OCI-LY7 (cell line): ENCODE measurements around the gene SOS1. TPM values are rescaled to one million over a fixed set of nuclear protein-coding genes. Genes with fewer than 3 reads are reported as not detected.
A peak's percentile ranks its signal among the peaks of the same experiment; 100 is the strongest.

Experiments used
- BruUV-seq: library from RNA; stranded (reverse); fragments of 400-500 nt; replicated peaks from 2 replicates; lab custom pipeline; 2021; lab: Mats Ljungman, UMichigan
- CTCF ChIA-PET: fragments of 300-600 bp; sonication (Branson Sonifier 250); formaldehyde crosslinking; loops from one replicate; lab custom pipeline; 2022; ENCODE audit warnings: antibody characterized with exemption; ENCODE audit not compliant: unreplicated experiment; lab: Charles Lee
- POLR2A ChIA-PET: fragments of 300-600 bp; sonication (Branson Sonifier 250); formaldehyde crosslinking; loops from one replicate; lab custom pipeline; 2022; ENCODE audit warnings: antibody characterized with exemption; lab: Charles Lee
- DNase-seq: peaks from one replicate; pipeline ENCODE4 v3.0.0-alpha.2; 2015; ENCODE audit warnings: low spot score
- H2AFZ ChIP-seq: fragments of 200-600 bp; sonication (generic), shearing (Covaris generic); 2 replicates; pipeline ENCODE4 v1.6.1; 2014; ENCODE audit warnings: mild to moderate bottlenecking, antibody characterized with exemption, low read length, moderate library complexity
- H3K27ac ChIP-seq: fragments of 200-600 bp; sonication (generic); 2 replicates; pipeline ENCODE4 v1.5.1; 2014; ENCODE audit warnings: mixed run types, low read depth, mild to moderate bottlenecking, moderate library complexity, low read length, inconsistent platforms; ENCODE audit not compliant: poor library complexity, severe bottlenecking
- H3K36me3 ChIP-seq: fragments of 200-600 bp; sonication (generic); 2 replicates; pipeline ENCODE4 v1.6.1; 2014; ENCODE audit warnings: mild to moderate bottlenecking, antibody characterized with exemption, low read length, moderate library complexity, mixed read lengths; ENCODE audit not compliant: insufficient read depth
- H3K4me1 ChIP-seq: fragments of 200-600 bp; sonication (generic); 2 replicates; pipeline ENCODE4 v1.5.1; 2014; ENCODE audit warnings: mild to moderate bottlenecking, low read length; ENCODE audit not compliant: insufficient read depth, poor library complexity, severe bottlenecking
- H3K4me2 ChIP-seq: fragments of 200-600 bp; sonication (generic); 2 replicates; pipeline ENCODE4 v1.6.1; 2014; ENCODE audit warnings: mild to moderate bottlenecking, low read length
- H3K4me3 ChIP-seq: fragments of 200-600 bp; sonication (generic); 2 replicates; pipeline ENCODE4 v1.5.1; 2014; ENCODE audit warnings: mild to moderate bottlenecking, low read depth, low read length; ENCODE audit not compliant: poor library complexity, severe bottlenecking
- H3K79me2 ChIP-seq: fragments of 200-600 bp; sonication (generic); 2 replicates; pipeline ENCODE4 v1.6.1; 2016; ENCODE audit warnings: low read depth, mild to moderate bottlenecking, low read length, moderate library complexity, mixed read lengths; ENCODE audit not compliant: insufficient read depth
- H3K9me2 ChIP-seq: fragments of 200-600 bp; sonication (generic); 2 replicates; pipeline ENCODE4 v1.6.1; 2016; ENCODE audit warnings: mild to moderate bottlenecking, low read length, mixed read lengths; ENCODE audit not compliant: insufficient read depth
- H3K9me3 ChIP-seq: fragments of 200-600 bp; sonication (generic); 2 replicates; pipeline ENCODE4 v1.6.1; 2014; ENCODE audit warnings: mild to moderate bottlenecking, mixed run types, low read length, mixed read lengths
- H4K20me1 ChIP-seq: fragments of 200-600 bp; sonication (generic); 2 replicates; pipeline ENCODE4 v1.6.1; 2014; ENCODE audit warnings: mild to moderate bottlenecking, antibody characterized with exemption, low read length, moderate library complexity, mixed read lengths; ENCODE audit not compliant: insufficient read depth
- CTCF ChIP-seq: fragments of 200-600 bp; sonication (generic); conservative IDR thresholded peaks from 2 replicates; pipeline ENCODE4 v1.5.1; 2014; ENCODE audit warnings: mild to moderate bottlenecking, antibody characterized with exemption, low read length, moderate library complexity, mixed read lengths
- EZH2phosphoT487 ChIP-seq: fragments of 200-600 bp; sonication (generic); IDR thresholded peaks from 2 replicates; pipeline ENCODE4 v1.6.1; 2018; ENCODE audit warnings: low read depth, borderline replicate concordance, mild to moderate bottlenecking, mixed run types, antibody characterized with exemption, low read length, moderate library complexity, mixed read lengths
- intact Hi-C: fragments of 100-400 bp; cut with micrococcal nuclease; formaldehyde crosslinking; loops from one replicate; pipeline ENCODE4 v1.10.0; 2022; ENCODE audit not compliant: unreplicated experiment
- total RNA-seq, 2 experiments: library from RNA; depleted of rRNA in 1 of 2; stranded (reverse); fragments of >200 nt in 1 of 2; shearing (Covaris generic) in 1 of 2; gene quantifications; 2 replicates each; pipeline ENCODE4 v1.2.3, GENCODE V29; 2014 to 2022

Gene SOS1
- total RNA-seq, 2 experiments from 2014 or later: 21.3 to 40.0 TPM

- peak; percentile 78 for TF ChIP-seq CTCF
- no peak for TF ChIP-seq EZH2phosphoT487
- Histone ChIP-seq H3K36me3 (no peaks in the 10 kb centered on the region), H3K9me2 (no peaks in the 10 kb centered on the region), H2AFZ (peak overlapping the region; percentile 46; the same call in 1 of the 2 replicates), H3K4me3 (peak overlapping the region; percentile 73), H4K20me1 (peaks cover under 1% of the 10 kb centered on the region; the same call in 1 of the 2 replicates), H3K4me2 (peak overlapping the region; percentile 92), H3K27ac (peak overlapping the region; percentile 87), H3K79me2 (peaks cover 29% of the 10 kb centered on the region), H3K9me3 (no peaks in the 10 kb centered on the region), H3K4me1 (peaks cover 61% of the 10 kb centered on the region)
- POLR2A ChIA-PET: interaction anchor here (0.6 to 4.1 kb wide), 15 partner anchors 9 to 1785 kb away, joined by 3 to 19 read pairs (median 4); partner anchors contain the start of gene SRSF7
- intact Hi-C loops: loop anchor here (1.0 to 10.0 kb wide), 7 partner anchors 65 to 1459 kb away; partner anchors contain the start of genes HNRNPLL and SRSF7
- no TSS peak for BruUV-seq
- CTCF ChIA-PET: interaction anchor here (0.7 kb wide), 1 partner anchor 59 kb away, joined by 5 read pairs; no protein-coding TSS in a partner anchor
- peak; percentile 99 for DNase-seq
These were observed 3.3 kb upstream of the SOS1 start for GRCh38 chr2:39124000-39124745.

- no peak for DNase-seq
- H3K9me3 ChIP-seq: no peaks in the 10 kb centered on the region
- no peak for TF ChIP-seq CTCF
- TF ChIP-seq EZH2phosphoT487: no peak
- intact Hi-C loops: loop anchor here (5.0 to 10.0 kb wide), 5 partner anchors 369 to 1459 kb away; partner anchors contain the start of genes HNRNPLL and SRSF7
- TSS peak; percentile 80 for BruUV-seq
- H4K20me1 ChIP-seq: peaks cover 7% of the 10 kb centered on the region
- peak overlapping the region; percentile 73 for H3K4me3 ChIP-seq
- peak overlapping the region; percentile 80 for H3K4me2 ChIP-seq
- ChIA-PET POLR2A (interaction anchor here (0.7 to 4.1 kb wide), 6 partner anchors 11 to 372 kb away, joined by 3 to 19 read pairs (median 6); no protein-coding TSS in a partner anchor), CTCF (no interaction called here)
- H2AFZ ChIP-seq: peak overlapping the region; percentile 18; the same call in 1 of the 2 replicates
- H3K4me1 ChIP-seq: peaks cover 59% of the 10 kb centered on the region
- H3K9me2 ChIP-seq: no peaks in the 10 kb centered on the region
- H3K27ac ChIP-seq: peak overlapping the region; percentile 87
- H3K36me3 ChIP-seq: no peaks in the 10 kb centered on the region
- H3K79me2 ChIP-seq: peaks cover 36% of the 10 kb centered on the region
These were observed 2.7 kb upstream of the SOS1 start for GRCh38 chr2:39123436-39123999.
